Gastrocnemius medialis (tissue), 4 donors: ENCODE measurements around the gene ZNF740. TPM values are rescaled to one million over a fixed set of nuclear protein-coding genes. Genes with fewer than 3 reads are reported as not detected.

ENCODE experiments used
- ATAC-seq, 2 donors: fragments of 150-250 bp; one replicate each; pipeline ENCODE4 v1.9.1; 2016
- DNase-seq, 2 donors: peaks; one replicate each; pipeline ENCODE4 v3.0.0-alpha.2; 2019
- H3K27ac ChIP-seq, 4 donors: fragments of 200-600 bp; sonication (generic); 1 replicate in 1 of 4; 2 replicates in 3 of 4; pipeline ENCODE4 v1.5.1; 2016 to 2018; ENCODE audit warnings: mild to moderate bottlenecking in 2 of 4, moderate library complexity in 1 of 4
- H3K27me3 ChIP-seq, 3 donors: fragments of 200-600 bp; sonication (generic) in 2 of 3; 1 replicate in 1 of 3; 2 replicates in 2 of 3; pipeline versions ENCODE4 v1.5.1 to v1.6.0; 2016 to 2019; ENCODE audit warnings: mild to moderate bottlenecking in 1 of 3, moderate library complexity in 1 of 3
- H3K36me3 ChIP-seq, 2 donors: fragments of 200-600 bp; sonication (generic) in 1 of 2; one replicate each; pipeline ENCODE4 v1.5.1; 2017 to 2018
- H3K4me1 ChIP-seq, 2 donors: fragments of 200-600 bp; sonication (generic) in 1 of 2; one replicate each; pipeline ENCODE4 v1.5.1; 2016 to 2017; ENCODE audit warnings: mild to moderate bottlenecking in 2 of 2
- H3K4me3 ChIP-seq, 4 donors: fragments of 200-600 bp; sonication (generic) in 3 of 4; 1 replicate in 1 of 4; 2 replicates in 3 of 4; pipeline ENCODE4 v1.5.1; 2016 to 2019; ENCODE audit warnings: mild to moderate bottlenecking in 2 of 4
- H3K9me3 ChIP-seq, 3 donors: fragments of 200-600 bp; sonication (generic) in 2 of 3; 1 replicate in 1 of 3; 2 replicates in 2 of 3; pipeline ENCODE4 v1.5.1; 2016 to 2019
- CTCF ChIP-seq, 5 experiments: fragments of 450-650 bp in 3 of 5; fragments of 200-600 bp in 2 of 5; sonication (generic) in 2 of 5; IDR thresholded peaks in 4 of 5; conservative IDR thresholded peaks in 1 of 5; 1 replicate in 4 of 5; 2 replicates in 1 of 5; pipeline ENCODE4 v1.5.1; 2016 to 2019; ENCODE audit warnings: antibody characterized with exemption in 5 of 5, mild to moderate bottlenecking in 3 of 5, moderate library complexity in 3 of 5
- POLR2A ChIP-seq, 2 donors: fragments of 450-650 bp; IDR thresholded peaks; one replicate each; pipeline ENCODE4 v1.6.1; 2017; ENCODE audit warnings: antibody characterized with exemption in 2 of 2, mild to moderate bottlenecking in 2 of 2, moderate library complexity in 2 of 2
- in situ Hi-C, 4 donors: fragments of 200-750 bp; cut with MboI; loops; one replicate each; pipeline versions ENCODE4 v1.15.0 to v1.8.0; 2017; ENCODE audit warnings: low sequenced_read_pairs in 4 of 4
- intact Hi-C: fragments of 100-400 bp; cut with DNase I; formaldehyde crosslinking; loops from one replicate; pipeline ENCODE4 v1.15.1; 2023; ENCODE audit warnings: low total_unique reads
- total RNA-seq, 4 donors: library from RNA; depleted of rRNA; stranded (reverse); fragments of >200 nt; gene quantifications; one replicate each; pipeline versions ENCODE4 v1.1.0 to v1.2.3, GENCODE V29; 2016

Gene ZNF740
- total RNA-seq, 4 donors from 2014 or later: 4.1 to 7.4 (median 5.0) TPM

GRCh38 chr12:53205747-53206419, 25.4 kb downstream of the ZNF740 start:
- Histone ChIP-seq H3K4me3 (no peak overlapping the region), H3K27ac (no peak overlapping the region), H3K36me3 (peaks cover 0 to under 1% of the 10 kb centered on the region in 2 donors), H3K9me3 (no peaks in the 10 kb centered on the region), H3K27me3 (no peaks in the 10 kb centered on the region), H3K4me1 (no peaks in the 10 kb centered on the region)
- intact Hi-C loops: no loop called here
- ATAC-seq: peak in 1 of 2 donors; percentile 18
- DNase-seq: no peak
- in situ Hi-C loops: no loop called here
- no peak for TF ChIP-seq POLR2A (IDR thresholded peaks at IDR 0.05)

- no peak within 1 kb of the TSS for H3K27ac ChIP-seq
- H3K27me3 ChIP-seq: no peaks in the 10 kb centered on the region
- in situ Hi-C loops: no loop called here
- DNase-seq (no peak), ATAC-seq (no peak)
- TF ChIP-seq CTCF (IDR thresholded peaks at IDR 0.05 in 4 of 5, conservative IDR thresholded peaks at IDR 0.05 in 1 of 5) (no peak), POLR2A (IDR thresholded peaks at IDR 0.05) (no peak)
- intact Hi-C loops: no loop called here
- H3K9me3 ChIP-seq: no peaks in the 10 kb centered on the region
- no peak within 1 kb of the TSS for H3K4me3 ChIP-seq
- H3K36me3 ChIP-seq: peaks cover 0 to 11% of the 10 kb centered on the region in 2 donors
- no peaks in the 10 kb centered on the region for H3K4me1 ChIP-seq
Measured at GRCh38 chr12:53207042-53207441, 26.5 kb downstream of the ZNF740 start, which contains the start of gene ITGB7. TSS of gene ITGB7 (minus strand) at chr12:53207251. CDS start at chr12:53200443, 6,808 bp downstream.

- intact Hi-C loops: no loop called here
- H3K4me3 ChIP-seq: no peak overlapping the region
- TF ChIP-seq CTCF (IDR thresholded peaks at IDR 0.05 in 4 of 5, conservative IDR thresholded peaks at IDR 0.05 in 1 of 5) (no peak), POLR2A (IDR thresholded peaks at IDR 0.05) (no peak)
- peaks cover 0 to 11% of the 10 kb centered on the region in 2 donors for H3K36me3 ChIP-seq
- no peak overlapping the region for H3K27ac ChIP-seq
- in situ Hi-C loops: no loop called here
- peaks cover under 1 to 3% of the 10 kb centered on the region in 2 donors for H3K4me1 ChIP-seq
- no peak for DNase-seq
- H3K9me3 ChIP-seq: no peaks in the 10 kb centered on the region
- no peaks in the 10 kb centered on the region for H3K27me3 ChIP-seq
- peak in 1 of 2 donors; percentile 34 for ATAC-seq
Measured at GRCh38 chr12:53208435-53208834, 27.9 kb downstream of the ZNF740 start.

- no peak overlapping the region for H3K27ac ChIP-seq
- peaks cover 0 to 11% of the 10 kb centered on the region in 2 donors for H3K36me3 ChIP-seq
- H3K9me3 ChIP-seq: no peaks in the 10 kb centered on the region
- DNase-seq (no peak), ATAC-seq (no peak)
- H3K27me3 ChIP-seq: no peaks in the 10 kb centered on the region
- no peak for TF ChIP-seq POLR2A (IDR thresholded peaks at IDR 0.05)
- TF ChIP-seq CTCF (IDR thresholded peaks at IDR 0.05 in 4 of 5, conservative IDR thresholded peaks at IDR 0.05 in 1 of 5): no peak
- intact Hi-C loops: no loop called here
- peaks cover 4% of the 10 kb centered on the region in 2 donors for H3K4me1 ChIP-seq
- H3K4me3 ChIP-seq: no peak overlapping the region
- in situ Hi-C loops: no loop called here
Measured at GRCh38 chr12:53208877-53209463, 28.4 kb downstream of the ZNF740 start.

GRCh38 chr12:53210843-53211242, 30.3 kb downstream of the ZNF740 start:
- intact Hi-C loops: no loop called here

More at GRCh38 chr12:53210843-53211242, 30.3 kb downstream of the ZNF740 start:
- no peak for ATAC-seq
- Histone ChIP-seq H3K36me3 (peaks cover 0 to 11% of the 10 kb centered on the region in 2 donors), H3K9me3 (no peaks in the 10 kb centered on the region), H3K4me3 (no peak overlapping the region), H3K27me3 (no peaks in the 10 kb centered on the region), H3K27ac (no peak overlapping the region), H3K4me1 (peaks cover 11 to 20% of the 10 kb centered on the region in 2 donors)
- no peak for DNase-seq
- in situ Hi-C loops: loop anchor here (5.0 to 10.0 kb wide), 4 partner anchors 71 to 134 kb away; no protein-coding TSS in a partner anchor
- no peak for TF ChIP-seq CTCF (IDR thresholded peaks at IDR 0.05 in 4 of 5, conservative IDR thresholded peaks at IDR 0.05 in 1 of 5)
